Measurements from ENCODE around the gene DPYD.

DNA sequence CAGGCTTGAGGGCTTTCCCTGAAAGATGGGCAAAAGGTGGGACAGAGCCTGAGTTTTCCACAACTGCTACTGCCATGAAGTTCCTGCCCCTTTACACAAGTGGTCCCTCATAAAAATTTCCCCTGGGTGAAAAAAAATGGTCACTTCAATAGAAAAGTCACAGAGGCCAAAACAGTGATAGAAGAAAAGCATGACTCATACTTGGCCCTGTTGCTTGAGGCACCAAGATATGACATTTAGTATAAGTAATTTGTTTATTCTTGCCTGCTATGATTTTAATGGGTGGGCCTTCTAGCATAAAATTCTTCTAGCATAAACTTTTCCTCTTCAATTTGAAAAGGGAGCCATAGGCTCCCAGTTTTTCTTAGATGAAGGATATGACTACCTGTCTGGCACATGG, 280.2 kb downstream of the DPYD start:
- TF ChIP-seq EZH2phosphoT487 (IDR thresholded peaks at IDR 0.05; ENCODE audit: borderline replicate concordance, low read length) (no peak), EZH2 (IDR thresholded peaks at IDR 0.05; ENCODE audit: low read length, unreplicated experiment) (no peak)
- TF ChIP-seq, protein P1, sequence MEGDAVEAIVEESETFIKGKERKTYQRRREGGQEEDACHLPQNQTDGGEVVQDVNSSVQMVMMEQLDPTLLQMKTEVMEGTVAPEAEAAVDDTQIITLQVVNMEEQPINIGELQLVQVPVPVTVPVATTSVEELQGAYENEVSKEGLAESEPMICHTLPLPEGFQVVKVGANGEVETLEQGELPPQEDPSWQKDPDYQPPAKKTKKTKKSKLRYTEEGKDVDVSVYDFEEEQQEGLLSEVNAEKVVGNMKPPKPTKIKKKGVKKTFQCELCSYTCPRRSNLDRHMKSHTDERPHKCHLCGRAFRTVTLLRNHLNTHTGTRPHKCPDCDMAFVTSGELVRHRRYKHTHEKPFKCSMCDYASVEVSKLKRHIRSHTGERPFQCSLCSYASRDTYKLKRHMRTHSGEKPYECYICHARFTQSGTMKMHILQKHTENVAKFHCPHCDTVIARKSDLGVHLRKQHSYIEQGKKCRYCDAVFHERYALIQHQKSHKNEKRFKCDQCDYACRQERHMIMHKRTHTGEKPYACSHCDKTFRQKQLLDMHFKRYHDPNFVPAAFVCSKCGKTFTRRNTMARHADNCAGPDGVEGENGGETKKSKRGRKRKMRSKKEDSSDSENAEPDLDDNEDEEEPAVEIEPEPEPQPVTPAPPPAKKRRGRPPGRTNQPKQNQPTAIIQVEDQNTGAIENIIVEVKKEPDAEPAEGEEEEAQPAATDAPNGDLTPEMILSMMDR (conservative IDR thresholded peaks at IDR 0.05; ENCODE audit: low read depth, low read length), result no peak

Data from PC-3 (cell line).